Measurements from ENCODE around the gene SIX4.

DNA sequence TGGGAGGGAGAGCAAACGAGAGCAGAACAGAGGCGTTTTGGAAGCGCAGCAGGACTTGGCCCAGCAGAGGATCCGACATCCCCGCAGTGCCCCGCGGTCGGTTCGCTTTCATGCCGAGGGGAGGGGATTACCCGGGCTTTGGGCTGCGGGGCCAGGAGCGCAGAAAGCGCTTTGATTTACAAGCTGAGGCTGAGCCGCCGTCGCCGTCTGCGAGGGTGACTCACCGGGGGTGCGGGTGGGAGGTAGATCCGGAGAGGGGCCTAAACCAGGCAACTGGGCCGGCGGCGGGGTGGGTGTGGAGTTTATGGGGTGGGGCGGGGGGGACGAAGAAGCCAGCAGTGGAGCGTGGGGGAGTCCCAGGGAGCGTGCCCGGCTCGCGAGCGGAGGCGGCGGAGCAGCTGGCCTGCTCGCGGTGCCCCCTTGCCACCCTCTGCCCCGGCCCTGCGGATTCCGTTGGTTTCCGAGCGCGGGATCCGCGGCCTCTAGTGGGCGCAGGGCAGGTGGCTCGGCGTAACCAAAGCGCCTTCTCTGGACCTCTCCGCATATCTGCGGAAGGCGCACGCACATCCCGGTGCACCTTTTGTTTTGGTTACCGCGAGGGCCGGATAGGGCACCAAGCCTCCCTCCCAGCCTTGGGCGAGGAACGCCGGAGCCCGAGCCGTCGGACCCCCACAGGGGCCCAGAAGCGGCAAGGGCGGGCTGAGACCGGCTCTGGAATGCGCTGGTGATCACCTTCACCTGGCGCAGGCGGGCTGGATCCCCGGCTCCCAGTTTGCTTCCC, 2.6 kb downstream of the SIX4 start:
- TF ChIP-seq, protein P1, sequence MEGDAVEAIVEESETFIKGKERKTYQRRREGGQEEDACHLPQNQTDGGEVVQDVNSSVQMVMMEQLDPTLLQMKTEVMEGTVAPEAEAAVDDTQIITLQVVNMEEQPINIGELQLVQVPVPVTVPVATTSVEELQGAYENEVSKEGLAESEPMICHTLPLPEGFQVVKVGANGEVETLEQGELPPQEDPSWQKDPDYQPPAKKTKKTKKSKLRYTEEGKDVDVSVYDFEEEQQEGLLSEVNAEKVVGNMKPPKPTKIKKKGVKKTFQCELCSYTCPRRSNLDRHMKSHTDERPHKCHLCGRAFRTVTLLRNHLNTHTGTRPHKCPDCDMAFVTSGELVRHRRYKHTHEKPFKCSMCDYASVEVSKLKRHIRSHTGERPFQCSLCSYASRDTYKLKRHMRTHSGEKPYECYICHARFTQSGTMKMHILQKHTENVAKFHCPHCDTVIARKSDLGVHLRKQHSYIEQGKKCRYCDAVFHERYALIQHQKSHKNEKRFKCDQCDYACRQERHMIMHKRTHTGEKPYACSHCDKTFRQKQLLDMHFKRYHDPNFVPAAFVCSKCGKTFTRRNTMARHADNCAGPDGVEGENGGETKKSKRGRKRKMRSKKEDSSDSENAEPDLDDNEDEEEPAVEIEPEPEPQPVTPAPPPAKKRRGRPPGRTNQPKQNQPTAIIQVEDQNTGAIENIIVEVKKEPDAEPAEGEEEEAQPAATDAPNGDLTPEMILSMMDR (IDR thresholded peaks at IDR 0.05 in 8 of 11, conservative IDR thresholded peaks at IDR 0.05 in 3 of 11), result peak in 3 of 11 experiments; percentile 16 to 28 (median 23)
- TF ChIP-seq POLR2A (IDR thresholded peaks at IDR 0.05), result no peak
- no peak for TF ChIP-seq POLR2AphosphoS5 (IDR thresholded peaks at IDR 0.05)
